Dedifferentiated amniotic fluid mesenchymal stem cell (primary cell): ENCODE data around the gene NHLRC4.

Experiments used
- DNase-seq: peaks from one replicate; pipeline ENCODE4 v3.0.0-alpha.2; 2016; ENCODE audit errors: extremely low spot score

Gene NHLRC4

GRCh38 chr16:566475-567372 lies at the start of gene NHLRC4:
Gene NHLRC4 (plus strand): TSS chr16:567005. CDS start chr16:568048, 1,043 bp downstream.
- no peak for DNase-seq

- DNase-seq = no peak
These were observed 47.9 kb upstream of the NHLRC4 start for GRCh38 chr16:518858-519257.

GRCh38 chr16:519425-519824 lies 47.4 kb upstream of the NHLRC4 start:
- no peak for DNase-seq

- DNase-seq = no peak
These were observed 46.7 kb upstream of the NHLRC4 start for GRCh38 chr16:519841-520687.

- DNase-seq = no peak
These were observed 46.0 kb upstream of the NHLRC4 start for GRCh38 chr16:520847-521246.

GRCh38 chr16:521381-522210 lies 45.2 kb upstream of the NHLRC4 start:
- no peak for DNase-seq

GRCh38 chr16:522320-523096 lies 44.3 kb upstream of the NHLRC4 start:
- no peak for DNase-seq

GRCh38 chr16:523097-523741 lies 43.6 kb upstream of the NHLRC4 start:
- DNase-seq = no peak

GRCh38 chr16:524274-525040 lies 42.3 kb upstream of the NHLRC4 start:
- DNase-seq = no peak

GRCh38 chr16:525123-525519 lies 41.7 kb upstream of the NHLRC4 start:
- DNase-seq = no peak

- peak; percentile 66 for DNase-seq
These were observed 41.2 kb upstream of the NHLRC4 start for GRCh38 chr16:525520-526180.

GRCh38 chr16:526181-527014 lies 40.4 kb upstream of the NHLRC4 start:
- DNase-seq = no peak

- peak; percentile 82 for DNase-seq
These were observed 39.5 kb upstream of the NHLRC4 start, which contains the start of gene CAPN15 for GRCh38 chr16:527015-527903. Gene CAPN15 (plus strand): TSS chr16:527712. CDS start chr16:546839, 19,127 bp downstream.

GRCh38 chr16:528111-529011 lies 38.4 kb upstream of the NHLRC4 start:
- DNase-seq = peak; percentile 22

- DNase-seq = no peak
These were observed 37.7 kb upstream of the NHLRC4 start for GRCh38 chr16:529012-529575.
